HG03039 (cell line): Measurements from ENCODE around the gene TRIO.
"Not testable (repeated sequence)": the region's sequence is repeated elsewhere in the genome, so short reads cannot be mapped to it uniquely, and the experiment has no call there.

Source experiments
- ATAC-seq: cut with Tn5 transposase; IDR thresholded peaks from one replicate; pipeline ENCODE4 v1.9.1; 2021; ENCODE audit warnings: mild to moderate bottlenecking, moderate library complexity; ENCODE audit not compliant: unreplicated experiment

Gene TRIO

GRCh38 chr5:14516901-14517300 lies 373.8 kb downstream of the TRIO start:
- ATAC-seq, result no peak

- ATAC-seq, result no peak
Measured at GRCh38 chr5:14518638-14519037, 375.5 kb downstream of the TRIO start.

DNA sequence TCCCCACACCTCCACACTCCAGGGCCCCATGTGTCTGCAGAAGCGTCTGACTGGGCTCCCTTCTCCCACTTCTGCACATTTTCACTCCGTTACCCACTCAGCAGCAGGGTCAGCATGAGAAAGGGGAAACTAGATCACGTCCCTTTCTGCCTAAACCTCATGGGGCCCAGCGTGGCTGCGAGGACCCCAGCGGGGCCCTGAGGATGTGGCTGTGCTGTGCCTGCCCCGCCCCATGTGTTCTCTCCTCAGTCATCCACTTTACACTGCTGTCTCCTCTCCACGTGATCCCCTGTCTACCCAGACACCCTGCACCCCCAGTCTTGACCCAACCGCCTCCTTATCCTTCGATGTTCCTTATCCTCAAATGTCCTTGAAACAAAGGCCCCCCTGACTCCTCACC lies 378.6 kb downstream of the TRIO start:
- no peak for ATAC-seq

- no peak for ATAC-seq
Measured at GRCh38 chr5:14522721-14523120, 379.6 kb downstream of the TRIO start.

GRCh38 chr5:14523243-14524034 lies 380.3 kb downstream of the TRIO start:
- ATAC-seq, result no peak

- ATAC-seq, result no peak
Measured at GRCh38 chr5:14525397-14525796, 382.3 kb downstream of the TRIO start.

GRCh38 chr5:14526493-14526892 lies 383.4 kb downstream of the TRIO start:
- ATAC-seq, result no peak

DNA sequence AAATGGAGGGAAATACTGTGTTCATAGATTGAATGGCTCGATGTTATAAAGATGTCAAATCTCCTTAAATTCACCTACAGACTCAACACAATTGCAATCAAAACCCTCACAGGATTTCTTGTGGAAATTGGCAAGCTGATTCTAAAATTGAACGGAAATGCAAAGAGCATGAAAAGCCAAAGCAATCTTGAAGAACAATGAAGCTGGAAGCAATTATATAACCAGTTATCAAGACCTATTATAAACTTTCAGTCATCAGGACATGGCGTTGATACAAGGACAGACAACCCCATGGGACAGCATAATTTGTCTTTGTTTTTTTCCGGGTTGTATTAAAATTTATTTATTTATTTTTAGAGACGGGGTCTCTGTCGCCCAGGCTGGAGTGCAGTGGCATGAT lies 385.0 kb downstream of the TRIO start:
- no peak for ATAC-seq

GRCh38 chr5:14528926-14529325 lies 385.8 kb downstream of the TRIO start:
- no peak for ATAC-seq

GRCh38 chr5:14531668-14532067 lies 388.5 kb downstream of the TRIO start:
- ATAC-seq, result no peak

DNA sequence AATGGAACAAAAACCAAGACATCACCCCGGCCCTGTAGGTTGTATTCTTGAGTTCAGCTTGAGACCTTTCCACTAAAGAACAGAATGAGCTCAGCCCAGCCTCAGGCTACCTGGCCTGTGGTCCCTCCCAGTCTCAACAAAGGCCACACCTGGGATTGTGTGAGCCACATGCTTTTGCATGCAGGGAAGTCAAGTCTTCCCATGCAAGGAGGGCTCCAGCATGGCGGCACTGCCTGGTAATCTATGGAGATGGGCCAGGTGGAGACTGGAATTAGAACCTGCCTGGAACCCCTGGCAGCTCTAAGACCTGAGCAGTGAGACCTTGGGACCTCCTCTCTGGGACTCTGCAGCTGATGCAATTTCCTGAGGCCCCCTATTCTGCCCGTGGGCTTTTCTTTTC lies 389.0 kb downstream of the TRIO start:
- ATAC-seq, result no peak

GRCh38 chr5:14534773-14535172 lies 391.6 kb downstream of the TRIO start:
- ATAC-seq, result no peak

- no peak for ATAC-seq
Measured at GRCh38 chr5:14545308-14545707, 402.2 kb downstream of the TRIO start.

DNA sequence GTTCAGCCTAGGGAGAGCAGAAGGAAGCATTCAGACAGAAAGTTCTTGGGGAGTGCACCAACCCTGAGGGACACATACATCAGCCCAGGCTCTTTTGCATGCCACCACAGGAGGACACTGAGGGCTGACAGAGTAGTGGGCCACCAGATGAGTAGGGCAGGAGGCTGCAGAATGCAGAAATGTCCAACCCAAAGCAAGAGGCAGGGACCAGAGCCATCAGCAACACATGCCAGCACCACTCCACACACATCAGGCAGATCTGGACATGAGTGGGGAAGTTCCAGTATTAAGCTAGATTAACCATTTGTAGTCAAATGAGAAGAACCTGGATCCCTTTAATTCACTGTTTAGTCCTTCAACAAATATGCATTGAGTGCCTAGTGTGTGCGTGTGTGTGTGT lies 402.7 kb downstream of the TRIO start:
- ATAC-seq, result no peak

DNA sequence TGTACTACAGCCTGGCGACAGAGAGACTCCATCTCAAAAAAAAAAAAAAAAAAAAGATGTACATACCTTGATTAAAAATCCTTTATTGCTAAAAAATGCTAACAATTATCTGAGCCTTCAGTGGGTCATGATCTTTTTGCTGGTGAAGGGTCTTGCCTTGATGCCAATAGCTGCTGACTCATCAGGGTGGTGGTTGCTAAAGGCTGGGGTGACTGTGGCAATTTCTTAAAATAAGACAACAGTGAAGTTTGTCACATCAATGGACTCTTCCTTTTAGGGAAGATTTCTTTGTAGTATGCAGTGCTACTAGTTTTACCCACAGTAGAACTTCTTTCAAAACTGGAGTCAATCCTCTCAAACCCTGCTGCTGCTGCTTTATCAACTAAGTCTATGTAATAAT lies 404.5 kb downstream of the TRIO start:
- no peak for ATAC-seq

DNA sequence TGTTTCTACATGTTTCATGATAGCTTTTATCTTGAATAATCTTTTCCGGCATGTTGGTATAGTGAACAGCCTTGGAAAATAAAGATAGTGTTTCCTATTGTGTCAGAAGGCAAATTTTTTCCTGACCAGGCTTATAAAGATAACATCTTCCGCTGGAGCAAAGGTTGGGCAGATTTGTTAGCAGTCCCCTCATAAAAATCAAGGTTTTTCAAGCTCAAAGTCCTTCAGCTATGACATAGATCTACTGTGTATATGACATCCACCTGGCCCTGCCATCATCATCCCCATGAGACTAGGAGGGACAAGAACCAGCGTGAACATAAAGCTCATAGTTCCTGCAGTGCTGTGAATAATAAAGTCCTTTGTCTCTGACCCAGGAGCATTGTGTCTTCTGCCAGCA lies 408.1 kb downstream of the TRIO start:
- ATAC-seq, result no peak

GRCh38 chr5:14552017-14552416 lies 408.9 kb downstream of the TRIO start:
- no peak for ATAC-seq

- not testable (repeated sequence) for ATAC-seq
Measured at GRCh38 chr5:14554288-14554687, 411.1 kb downstream of the TRIO start.

GRCh38 chr5:14556015-14556414 lies 412.9 kb downstream of the TRIO start:
- no peak for ATAC-seq

GRCh38 chr5:14557203-14557770 lies 414.1 kb downstream of the TRIO start:
- no peak for ATAC-seq

DNA sequence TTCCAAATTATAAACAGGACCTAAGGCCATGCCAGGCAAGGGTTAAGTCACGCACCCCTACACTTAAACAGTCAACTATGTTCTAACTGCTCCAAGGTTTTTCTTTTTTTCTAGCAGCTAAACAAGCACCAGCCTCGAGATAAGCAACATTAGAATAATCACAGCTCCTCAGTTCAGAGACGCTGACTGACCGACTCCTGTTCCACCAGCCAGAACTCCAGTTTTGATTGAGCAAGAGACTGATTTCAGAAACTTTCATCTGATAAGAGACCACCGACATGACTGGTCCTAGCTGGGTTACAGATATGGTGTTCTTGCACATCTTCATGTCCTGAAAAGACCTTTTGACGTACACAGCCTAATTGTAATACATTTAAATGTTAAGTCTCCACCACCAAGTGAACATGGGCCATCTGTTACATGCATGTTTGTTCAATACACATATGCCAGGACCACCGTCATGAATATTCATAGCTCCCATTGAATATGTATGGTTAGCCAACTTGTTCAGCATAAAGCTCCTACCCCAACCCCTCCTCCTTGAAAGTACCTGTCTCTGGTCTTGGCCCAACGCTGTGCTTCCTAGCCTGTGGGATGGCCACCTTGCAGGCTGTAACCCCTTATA lies 414.8 kb downstream of the TRIO start:
- no peak for ATAC-seq
